H9 (cell line): ENCODE results near the gene STPG1. TPM values are rescaled to one million over a fixed set of nuclear protein-coding genes. Genes with fewer than 3 reads are reported as not detected.

ENCODE experiments used
- DNase-seq: peaks from one replicate; pipeline ENCODE4 v3.0.0-alpha.2; 2017
- H2AFZ ChIP-seq: one replicate; pipeline ENCODE4 v1.6.1; 2013; ENCODE audit warnings: mild to moderate bottlenecking, low read length, control low read depth, moderate library complexity
- H2AK5ac ChIP-seq: 2 replicates; pipeline ENCODE4 v1.6.1; 2013; ENCODE audit warnings: low read length, control low read depth, mixed read lengths; ENCODE audit not compliant: insufficient read length
- H2BK120ac ChIP-seq: one replicate; pipeline ENCODE4 v1.6.1; 2013; ENCODE audit warnings: low read depth, mild to moderate bottlenecking, low read length, control low read depth, inconsistent platforms; ENCODE audit not compliant: poor library complexity, severe bottlenecking
- H2BK12ac ChIP-seq: 2 replicates; pipeline ENCODE4 v1.6.1; 2013; ENCODE audit warnings: low read length, control low read depth, mixed read lengths, low read depth; ENCODE audit not compliant: insufficient read length
- H2BK15ac ChIP-seq: 2 replicates; pipeline ENCODE4 v1.6.1; 2013; ENCODE audit warnings: low read depth, low read length, control low read depth
- H2BK20ac ChIP-seq: one replicate; pipeline ENCODE4 v1.6.1; 2013; ENCODE audit warnings: low read depth, mild to moderate bottlenecking, low read length, control low read depth, inconsistent platforms; ENCODE audit not compliant: poor library complexity, severe bottlenecking
- H2BK5ac ChIP-seq: 2 replicates; pipeline ENCODE4 v1.6.1; 2013; ENCODE audit warnings: low read length, control low read depth, mixed read lengths; ENCODE audit not compliant: insufficient read length
- H3K14ac ChIP-seq: 2 replicates; pipeline ENCODE4 v1.6.1; 2013; ENCODE audit warnings: low read length, control low read depth; ENCODE audit not compliant: insufficient read depth
- H3K18ac ChIP-seq: 2 replicates; pipeline ENCODE4 v1.6.1; 2013; ENCODE audit warnings: low read depth, mild to moderate bottlenecking, mixed read lengths, low read length, control low read depth; ENCODE audit not compliant: insufficient read length
- H3K23ac ChIP-seq: 2 replicates; pipeline ENCODE4 v1.6.1; 2013; ENCODE audit warnings: low read length, control low read depth, mixed read lengths, low read depth; ENCODE audit not compliant: insufficient read length
- H3K23me2 ChIP-seq: 2 replicates; pipeline ENCODE4 v1.6.1; 2013; ENCODE audit warnings: low read depth, mild to moderate bottlenecking, mixed read lengths, low read length, control low read depth; ENCODE audit not compliant: insufficient read length, poor library complexity, severe bottlenecking
- H3K27ac ChIP-seq: 2 replicates; pipeline ENCODE4 v1.5.1; 2013; ENCODE audit warnings: low read length, control low read depth, mixed read lengths, low read depth; ENCODE audit not compliant: insufficient read length
- H3K27me3 ChIP-seq: 2 replicates; pipeline ENCODE4 v1.6.1; 2013; ENCODE audit warnings: low read length, control low read depth, inconsistent platforms; ENCODE audit not compliant: insufficient read depth
- H3K4ac ChIP-seq: 2 replicates; pipeline ENCODE4 v1.6.1; 2013; ENCODE audit warnings: low read depth, mild to moderate bottlenecking, control low read depth, inconsistent platforms, low read length, moderate library complexity
- H3K4me1 ChIP-seq: 2 replicates; pipeline ENCODE4 v1.6.1; 2013; ENCODE audit warnings: low read length, control low read depth, inconsistent platforms; ENCODE audit not compliant: insufficient read depth
- H3K4me2 ChIP-seq: 2 replicates; pipeline ENCODE4 v1.6.1; 2013; ENCODE audit warnings: low read length, control low read depth, mixed read lengths; ENCODE audit not compliant: insufficient read length, insufficient read depth
- H3K56ac ChIP-seq: 2 replicates; pipeline ENCODE4 v1.6.1; 2013; ENCODE audit warnings: low read depth, mild to moderate bottlenecking, mixed read lengths, low read length, control low read depth; ENCODE audit not compliant: insufficient read length
- H3K79me1 ChIP-seq: 2 replicates; pipeline ENCODE4 v1.6.1; 2013; ENCODE audit warnings: low read depth, mild to moderate bottlenecking, moderate library complexity, low read length, control low read depth, inconsistent platforms; ENCODE audit not compliant: insufficient read depth, poor library complexity, severe bottlenecking
- H3K79me2 ChIP-seq: 2 replicates; pipeline ENCODE4 v1.6.1; 2013; ENCODE audit warnings: low read length, control low read depth, inconsistent platforms; ENCODE audit not compliant: insufficient read depth
- H3K9ac ChIP-seq: 2 replicates; pipeline ENCODE4 v1.6.1; 2013; ENCODE audit warnings: low read length, control low read depth, mixed read lengths; ENCODE audit not compliant: insufficient read length; ENCODE audit errors: extremely low read depth
- H3K9me3 ChIP-seq: one replicate; pipeline ENCODE4 v1.6.1; 2013; ENCODE audit warnings: low read depth, low read length, inconsistent platforms; ENCODE audit not compliant: control insufficient read depth
- H3T11ph ChIP-seq: one replicate; pipeline ENCODE4 v1.6.1; 2013; ENCODE audit warnings: mild to moderate bottlenecking, low read length, control low read depth, inconsistent platforms
- H4K20me1 ChIP-seq: one replicate; pipeline ENCODE4 v1.6.1; 2013; ENCODE audit not compliant: control insufficient read depth, insufficient read length, insufficient read depth
- H4K5ac ChIP-seq: 2 replicates; pipeline ENCODE4 v1.6.1; 2013; ENCODE audit warnings: low read depth, mild to moderate bottlenecking, mixed read lengths, low read length, control low read depth; ENCODE audit not compliant: insufficient read length
- H4K8ac ChIP-seq: replicated peaks from 2 replicates; pipeline ENCODE4 v1.6.1; 2013; ENCODE audit warnings: low read length, control low read depth, mixed read lengths, low read depth; ENCODE audit not compliant: insufficient read length
- H4K91ac ChIP-seq: 2 replicates; pipeline ENCODE4 v1.6.1; 2013; ENCODE audit warnings: low read depth, mild to moderate bottlenecking, moderate library complexity, mixed read lengths, low read length, control low read depth; ENCODE audit not compliant: insufficient read length
- H3K27ac Mint-ChIP-seq, 3 experiments: 2 replicates in 2 of 3; 3 replicates in 1 of 3; pipeline ENCODE4 v1.8.0; 2020 to 2021; ENCODE audit warnings: mixed read lengths in 3 of 3, mild to moderate bottlenecking in 1 of 3, moderate library complexity in 1 of 3
- H3K27me3 Mint-ChIP-seq: 2 replicates; pipeline ENCODE4 v1.8.0; 2021; ENCODE audit warnings: low read depth, mild to moderate bottlenecking, moderate library complexity, mixed read lengths
- H3K36me3 Mint-ChIP-seq, 3 experiments: 2 replicates in 2 of 3; 3 replicates in 1 of 3; pipeline ENCODE4 v1.8.0; 2020 to 2021; ENCODE audit warnings: low read depth in 3 of 3, mixed read lengths in 3 of 3; ENCODE audit not compliant: insufficient read depth in 1 of 3
- H3K4me1 Mint-ChIP-seq, 2 experiments: 2 replicates each; pipeline ENCODE4 v1.8.0; 2020; ENCODE audit warnings: mixed read lengths in 2 of 2
- H3K4me3 Mint-ChIP-seq, 2 experiments: 2 replicates in 1 of 2; 3 replicates in 1 of 2; pipeline ENCODE4 v1.8.0; 2020 to 2021; ENCODE audit warnings: mild to moderate bottlenecking in 2 of 2, mixed read lengths in 2 of 2, moderate library complexity in 1 of 2
- H3K9me3 Mint-ChIP-seq, 2 experiments: 2 replicates in 1 of 2; 3 replicates in 1 of 2; pipeline ENCODE4 v1.8.0; 2020; ENCODE audit warnings: mild to moderate bottlenecking in 2 of 2, mixed read lengths in 2 of 2, moderate library complexity in 1 of 2
- WGBS: extraction: QIAGEN DNeasy Blood & Tissue Kit; methylation state at CpG from one replicate; pipeline ENCODE4 v1.1.7; 2013; ENCODE audit warnings: missing lambda C conversion rate, low lambda C conversion rate, mixed read lengths; ENCODE audit not compliant: insufficient read length; ENCODE audit errors: extremely low coverage; 5-methylcytosine and 5-hydroxymethylcytosine counted together
- total RNA-seq: library from RNA; stranded (reverse); gene quantifications from 2 replicates; pipeline ENCODE4 v1.2.1, GENCODE V29; 2021
- TF ChIP-seq, protein P1 (sequence below): fragments of 200-600 bp; sonication (generic); conservative IDR thresholded peaks from 3 replicates; pipeline ENCODE4 v1.8.0; 2021; ENCODE audit warnings: antibody characterized with exemption, mild to moderate bottlenecking

Gene STPG1
- total RNA-seq, 1 experiment from 2014 or later, result 8.3 TPM

DNA sequence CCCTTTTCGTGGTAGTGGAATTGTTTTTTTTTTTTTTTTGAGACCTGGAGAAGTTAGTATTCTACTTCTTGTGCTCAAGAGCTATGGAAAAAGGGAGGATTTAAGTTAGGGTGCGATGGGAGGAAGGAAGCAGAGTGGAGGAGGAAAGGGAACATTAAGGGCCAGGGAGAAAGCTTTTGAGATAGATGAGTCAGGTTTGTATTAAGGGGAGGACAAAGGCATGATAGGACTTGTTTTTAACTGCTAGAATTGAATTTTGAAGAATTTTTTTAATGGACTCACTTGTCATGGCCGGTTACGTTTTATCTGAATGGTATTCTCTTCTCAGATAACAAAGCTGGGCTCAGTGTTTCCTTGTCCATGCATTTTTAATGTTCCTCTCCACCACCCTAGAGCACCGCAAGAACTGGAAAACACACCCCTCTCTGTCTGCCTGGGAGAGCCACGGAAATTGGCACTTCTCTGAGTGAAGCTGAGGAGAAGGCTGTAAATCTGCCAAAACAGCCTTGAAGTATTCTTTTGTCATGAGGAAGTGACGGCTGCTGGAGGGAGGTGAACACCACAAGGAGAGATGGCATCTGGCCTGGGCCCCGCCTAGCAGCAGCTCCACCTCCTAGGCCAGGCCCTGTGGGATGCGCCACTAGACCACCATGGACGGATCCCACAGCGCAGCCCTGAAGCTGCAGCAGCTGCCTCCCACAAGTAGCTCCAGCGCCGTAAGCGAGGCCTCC, 5.5 kb upstream of the STPG1 start:
- H2BK12ac ChIP-seq, result no peak overlapping the region
- Mint-ChIP-seq H3K27ac (peak overlapping the region in 2 of 3 experiments; percentile 19 to 78; a peak in 4 of 7 replicates), H3K4me3 (no peak overlapping the region; a peak in 1 of 5 replicates), H3K36me3 (peaks cover 3 to 4% (median 3%) of the 10 kb centered on the region in 3 experiments; a peak in 5 of 7 replicates), H3K9me3 (no peaks in the 10 kb centered on the region; a peak in 1 of 5 replicates), H3K27me3 (peaks cover 3% of the 10 kb centered on the region), H3K4me1 (peaks cover 29 to 31% of the 10 kb centered on the region in 2 experiments)
- no peak overlapping the region for H4K5ac ChIP-seq
- no peak overlapping the region for H2BK20ac ChIP-seq
- H3K27me3 ChIP-seq, result no peaks in the 10 kb centered on the region
- no peak overlapping the region for H3K4me2 ChIP-seq
- H4K91ac ChIP-seq, result no peak overlapping the region
- H2AK5ac ChIP-seq, result no peak overlapping the region
- WGBS, result no CpG with 5 or more reads among the region's 14 CpGs
- TF ChIP-seq, protein P1, sequence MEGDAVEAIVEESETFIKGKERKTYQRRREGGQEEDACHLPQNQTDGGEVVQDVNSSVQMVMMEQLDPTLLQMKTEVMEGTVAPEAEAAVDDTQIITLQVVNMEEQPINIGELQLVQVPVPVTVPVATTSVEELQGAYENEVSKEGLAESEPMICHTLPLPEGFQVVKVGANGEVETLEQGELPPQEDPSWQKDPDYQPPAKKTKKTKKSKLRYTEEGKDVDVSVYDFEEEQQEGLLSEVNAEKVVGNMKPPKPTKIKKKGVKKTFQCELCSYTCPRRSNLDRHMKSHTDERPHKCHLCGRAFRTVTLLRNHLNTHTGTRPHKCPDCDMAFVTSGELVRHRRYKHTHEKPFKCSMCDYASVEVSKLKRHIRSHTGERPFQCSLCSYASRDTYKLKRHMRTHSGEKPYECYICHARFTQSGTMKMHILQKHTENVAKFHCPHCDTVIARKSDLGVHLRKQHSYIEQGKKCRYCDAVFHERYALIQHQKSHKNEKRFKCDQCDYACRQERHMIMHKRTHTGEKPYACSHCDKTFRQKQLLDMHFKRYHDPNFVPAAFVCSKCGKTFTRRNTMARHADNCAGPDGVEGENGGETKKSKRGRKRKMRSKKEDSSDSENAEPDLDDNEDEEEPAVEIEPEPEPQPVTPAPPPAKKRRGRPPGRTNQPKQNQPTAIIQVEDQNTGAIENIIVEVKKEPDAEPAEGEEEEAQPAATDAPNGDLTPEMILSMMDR, result no peak
- no peaks in the 10 kb centered on the region for H4K20me1 ChIP-seq
- H2BK15ac ChIP-seq, result no peak overlapping the region
- DNase-seq, result peak; percentile 52
- peaks cover 6% of the 10 kb centered on the region for H3K23me2 ChIP-seq
- no peaks in the 10 kb centered on the region for H3K79me2 ChIP-seq
- H4K8ac ChIP-seq, result no peak overlapping the region
- no peak overlapping the region for H3K14ac ChIP-seq
- no peak overlapping the region for H3K23ac ChIP-seq
- no peak overlapping the region for H3K56ac ChIP-seq
- no peak overlapping the region for H3K18ac ChIP-seq
- no peak overlapping the region for H2BK120ac ChIP-seq
- H3K27ac ChIP-seq, result no peak overlapping the region
- no peaks in the 10 kb centered on the region for H3K79me1 ChIP-seq
- no peak overlapping the region for H3K9ac ChIP-seq
- H3K9me3 ChIP-seq, result no peaks in the 10 kb centered on the region
- H3T11ph ChIP-seq, result no peak overlapping the region
- H3K4ac ChIP-seq, result no peak overlapping the region
- no peak overlapping the region for H2BK5ac ChIP-seq
- H2AFZ ChIP-seq, result no peak overlapping the region
- no peaks in the 10 kb centered on the region; the same call in 1 of the 2 replicates for H3K4me1 ChIP-seq
